OCI-LY1 (cell line): Measurements from ENCODE around the gene HIPK3.
"Not testable (repeated sequence)": the region's sequence is repeated elsewhere in the genome, so short reads cannot be mapped to it uniquely, and the experiment has no call there.

Experiments
- H2AFZ ChIP-seq: fragments of 200-600 bp; sonication (generic), shearing (Covaris generic); 2 replicates; pipeline ENCODE4 v1.6.0; 2014; ENCODE audit warnings: antibody characterized with exemption, mild to moderate bottlenecking, low read length
- H3F3A ChIP-seq: fragments of 200-600 bp; sonication (generic), shearing (Covaris generic); 2 replicates; pipeline ENCODE4 v1.6.0; 2014; ENCODE audit warnings: mild to moderate bottlenecking, antibody characterized with exemption, low read length, moderate library complexity; ENCODE audit not compliant: insufficient read depth
- H3K27ac ChIP-seq: fragments of 200-600 bp; sonication (generic); 2 replicates; pipeline ENCODE4 v1.5.1; 2014; ENCODE audit warnings: low read length, mixed run types, mild to moderate bottlenecking, low read depth; ENCODE audit not compliant: poor library complexity, severe bottlenecking
- H3K27me3 ChIP-seq: fragments of 200-600 bp; sonication (generic); 2 replicates; pipeline ENCODE4 v1.6.0; 2014; ENCODE audit warnings: antibody characterized with exemption, mild to moderate bottlenecking, low read length, moderate library complexity; ENCODE audit not compliant: insufficient read depth
- H3K36me3 ChIP-seq: fragments of 200-600 bp; sonication (generic); 2 replicates; pipeline ENCODE4 v1.6.1; 2014; ENCODE audit warnings: mild to moderate bottlenecking, antibody characterized with exemption, low read length, moderate library complexity, mixed read lengths; ENCODE audit not compliant: insufficient read depth
- H3K4me1 ChIP-seq: fragments of 200-600 bp; sonication (generic); 2 replicates; pipeline ENCODE4 v1.5.1; 2014; ENCODE audit warnings: mild to moderate bottlenecking, low read length, moderate library complexity; ENCODE audit not compliant: insufficient read depth, severe bottlenecking
- H3K4me2 ChIP-seq: fragments of 200-600 bp; sonication (generic), shearing (Covaris generic); 2 replicates; pipeline ENCODE4 v1.6.1; 2014; ENCODE audit warnings: low read length
- H3K4me3 ChIP-seq: fragments of 200-600 bp; sonication (generic); 2 replicates; pipeline ENCODE4 v1.5.1; 2014; ENCODE audit warnings: low read length, low read depth, mild to moderate bottlenecking, mixed read lengths; ENCODE audit not compliant: poor library complexity, severe bottlenecking
- H3K79me2 ChIP-seq: fragments of 200-600 bp; shearing (Covaris generic); 2 replicates; pipeline ENCODE4 v1.6.1; 2016; ENCODE audit warnings: mixed run types, low read length, mixed read lengths; ENCODE audit not compliant: insufficient read depth
- H3K9ac ChIP-seq: fragments of 200-600 bp; sonication (generic), shearing (Covaris generic); 2 replicates; pipeline ENCODE4 v1.6.1; 2014; ENCODE audit warnings: mild to moderate bottlenecking, low read length, mixed read lengths
- H3K9me2 ChIP-seq: fragments of 200-600 bp; sonication (generic), shearing (Covaris generic); 2 replicates; pipeline ENCODE4 v1.6.1; 2014; ENCODE audit warnings: low read depth, mild to moderate bottlenecking, low read length, mixed read lengths
- H3K9me3 ChIP-seq: fragments of 200-600 bp; shearing (Covaris generic); 2 replicates; pipeline ENCODE4 v1.6.1; 2014; ENCODE audit warnings: low read length, mixed read lengths
- H4K20me1 ChIP-seq: fragments of 200-600 bp; sonication (generic), shearing (Covaris generic); 2 replicates; pipeline ENCODE4 v1.6.0; 2016; ENCODE audit warnings: mild to moderate bottlenecking, low read length; ENCODE audit not compliant: insufficient read depth
- EZH2 ChIP-seq: fragments of 200-600 bp; sonication (generic), shearing (Covaris generic); IDR thresholded peaks from 2 replicates; pipeline ENCODE4 v1.8.0; 2017; ENCODE audit warnings: borderline replicate concordance, mixed run types, mild to moderate bottlenecking, antibody characterized with exemption, low read length, moderate library complexity, mixed read lengths
- TF ChIP-seq, protein P1 (sequence below): fragments of 200-600 bp; sonication (generic), shearing (Covaris generic); IDR thresholded peaks from 2 replicates; pipeline ENCODE4 v1.5.1; 2017; ENCODE audit warnings: mild to moderate bottlenecking, antibody characterized with exemption, low read length, moderate library complexity, mixed read lengths

Gene HIPK3

DNA sequence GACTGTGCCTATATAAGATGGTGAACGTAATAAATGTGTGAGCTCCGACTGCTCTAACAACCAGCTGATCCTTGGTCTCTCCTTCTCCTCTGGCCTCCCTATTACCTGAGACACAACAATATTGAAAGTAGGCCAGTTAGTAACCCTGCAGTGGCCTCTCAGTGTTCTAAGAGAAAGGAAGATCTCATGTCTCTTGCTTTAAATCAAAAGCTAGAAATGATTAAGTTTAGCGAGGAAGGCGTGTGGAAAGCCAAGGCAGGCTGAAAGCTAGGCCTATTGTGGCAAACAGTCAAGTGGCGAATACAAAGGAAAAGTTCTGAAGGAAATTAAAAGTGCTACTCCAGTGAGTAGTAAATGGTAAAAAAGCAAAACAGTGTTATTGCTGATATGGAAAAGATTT is 39.5 kb downstream of the HIPK3 start:
- H4K20me1 ChIP-seq, result no peaks in the 10 kb centered on the region

DNA sequence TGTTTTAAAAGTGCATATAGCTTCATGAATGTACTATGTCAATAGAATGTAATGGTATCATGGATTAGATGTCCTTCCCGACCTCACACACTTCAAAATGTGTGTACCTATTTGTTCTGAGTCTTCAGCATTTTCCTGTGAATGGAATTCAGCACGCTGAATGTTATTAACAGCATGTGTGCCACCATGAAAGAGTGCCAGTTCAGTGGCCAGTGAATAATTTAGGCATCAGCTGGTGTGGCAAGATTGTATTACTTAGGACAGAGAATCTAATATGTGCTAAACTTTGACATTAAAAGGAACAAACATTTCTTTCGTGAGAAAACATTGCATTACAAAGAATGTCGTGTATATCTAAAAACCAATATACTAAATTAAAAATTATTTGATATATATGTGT is 46.4 kb downstream of the HIPK3 start:
- no peak for TF ChIP-seq EZH2
- TF ChIP-seq, protein P1, sequence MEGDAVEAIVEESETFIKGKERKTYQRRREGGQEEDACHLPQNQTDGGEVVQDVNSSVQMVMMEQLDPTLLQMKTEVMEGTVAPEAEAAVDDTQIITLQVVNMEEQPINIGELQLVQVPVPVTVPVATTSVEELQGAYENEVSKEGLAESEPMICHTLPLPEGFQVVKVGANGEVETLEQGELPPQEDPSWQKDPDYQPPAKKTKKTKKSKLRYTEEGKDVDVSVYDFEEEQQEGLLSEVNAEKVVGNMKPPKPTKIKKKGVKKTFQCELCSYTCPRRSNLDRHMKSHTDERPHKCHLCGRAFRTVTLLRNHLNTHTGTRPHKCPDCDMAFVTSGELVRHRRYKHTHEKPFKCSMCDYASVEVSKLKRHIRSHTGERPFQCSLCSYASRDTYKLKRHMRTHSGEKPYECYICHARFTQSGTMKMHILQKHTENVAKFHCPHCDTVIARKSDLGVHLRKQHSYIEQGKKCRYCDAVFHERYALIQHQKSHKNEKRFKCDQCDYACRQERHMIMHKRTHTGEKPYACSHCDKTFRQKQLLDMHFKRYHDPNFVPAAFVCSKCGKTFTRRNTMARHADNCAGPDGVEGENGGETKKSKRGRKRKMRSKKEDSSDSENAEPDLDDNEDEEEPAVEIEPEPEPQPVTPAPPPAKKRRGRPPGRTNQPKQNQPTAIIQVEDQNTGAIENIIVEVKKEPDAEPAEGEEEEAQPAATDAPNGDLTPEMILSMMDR, result no peak
- no peak overlapping the region for H3K27ac ChIP-seq
- no peak overlapping the region for H3K4me2 ChIP-seq
- H3K4me3 ChIP-seq, result no peak overlapping the region
- no peaks in the 10 kb centered on the region for H3K4me1 ChIP-seq
- no peaks in the 10 kb centered on the region for H3K27me3 ChIP-seq
- H3K9ac ChIP-seq, result no peak overlapping the region
- H3F3A ChIP-seq, result no peaks in the 10 kb centered on the region
- peaks cover 16% of the 10 kb centered on the region for H3K79me2 ChIP-seq
- no peaks in the 10 kb centered on the region for H4K20me1 ChIP-seq
- no peak overlapping the region for H2AFZ ChIP-seq
- H3K36me3 ChIP-seq, result peaks cover 4% of the 10 kb centered on the region; the same call in 1 of the 2 replicates
- no peaks in the 10 kb centered on the region for H3K9me2 ChIP-seq
- H3K9me3 ChIP-seq, result no peaks in the 10 kb centered on the region

More for the DNA sequence above, 39.5 kb downstream of the HIPK3 start:
- no peak overlapping the region for H2AFZ ChIP-seq
- H3K4me2 ChIP-seq, result no peak overlapping the region
- H3K36me3 ChIP-seq, result peaks cover 4% of the 10 kb centered on the region; the same call in 1 of the 2 replicates
- no peaks in the 10 kb centered on the region; the same call in 1 of the 2 replicates for H3K9me3 ChIP-seq
- peaks cover 9% of the 10 kb centered on the region for H3K4me1 ChIP-seq
- H3F3A ChIP-seq, result no peaks in the 10 kb centered on the region
- no peak overlapping the region for H3K27ac ChIP-seq
- H3K9me2 ChIP-seq, result no peaks in the 10 kb centered on the region
- H3K4me3 ChIP-seq, result no peak overlapping the region
- TF ChIP-seq EZH2, result no peak
- TF ChIP-seq, protein P1, result no peak
- peaks cover 15% of the 10 kb centered on the region for H3K79me2 ChIP-seq
- H3K27me3 ChIP-seq, result no peaks in the 10 kb centered on the region
- no peak overlapping the region for H3K9ac ChIP-seq

DNA sequence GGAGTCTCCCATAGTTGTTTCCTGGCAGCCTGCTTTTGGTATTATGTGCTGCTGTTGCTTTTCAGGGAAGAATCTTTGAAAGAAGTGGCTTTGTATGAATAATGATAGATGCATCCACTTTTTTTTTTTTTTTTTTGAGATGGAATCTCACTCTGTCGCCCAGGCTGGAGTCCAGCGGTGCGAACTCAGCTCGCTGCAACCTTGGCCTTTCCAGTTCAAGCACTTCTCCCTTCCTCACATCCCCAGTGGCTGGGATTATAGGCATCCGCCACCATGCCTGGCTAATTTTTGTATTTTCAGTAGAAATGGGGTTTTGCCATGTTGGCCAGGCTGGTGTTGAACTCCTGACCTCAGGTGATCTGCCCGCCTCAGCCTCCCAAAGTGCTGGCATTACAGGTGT is 49.6 kb downstream of the HIPK3 start:
- H3K36me3 ChIP-seq, H3K9ac ChIP-seq, H3F3A ChIP-seq, H3K9me2 ChIP-seq, H2AFZ ChIP-seq, H3K27me3 ChIP-seq, H4K20me1 ChIP-seq, H3K9me3 ChIP-seq, H3K4me2 ChIP-seq, H3K4me1 ChIP-seq, H3K27ac ChIP-seq, H3K4me3 ChIP-seq: not testable (repeated sequence)
- H3K79me2 ChIP-seq, result peaks cover 17% of the 10 kb centered on the region

DNA sequence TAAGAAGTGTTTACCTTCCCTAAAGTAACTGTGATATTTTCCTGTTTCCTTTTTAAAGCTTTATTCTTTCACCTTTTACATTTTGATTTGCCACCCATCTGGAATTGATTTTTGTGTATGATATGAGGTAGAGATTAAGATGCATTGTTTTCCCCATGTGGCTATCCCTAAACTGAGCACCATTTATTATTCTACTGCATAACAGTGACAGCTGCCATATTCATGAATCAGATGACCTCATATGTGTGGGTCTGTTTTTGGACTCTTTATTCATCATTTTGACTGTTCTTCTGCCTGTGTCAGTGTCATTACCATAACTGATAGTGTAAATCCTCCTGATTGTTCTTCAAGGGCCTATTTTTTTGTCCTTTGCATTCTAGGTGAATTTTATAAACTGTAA is 50.8 kb downstream of the HIPK3 start:
- Histone ChIP-seq H3K4me1 (no peaks in the 10 kb centered on the region), H3K9me3 (no peaks in the 10 kb centered on the region), H2AFZ (no peak overlapping the region), H3K36me3 (peaks cover 4% of the 10 kb centered on the region; the same call in 1 of the 2 replicates), H3K27me3 (no peaks in the 10 kb centered on the region), H3K4me2 (no peak overlapping the region), H4K20me1 (no peaks in the 10 kb centered on the region), H3K4me3 (no peak overlapping the region), H3F3A (no peaks in the 10 kb centered on the region), H3K27ac (no peak overlapping the region), H3K9me2 (no peaks in the 10 kb centered on the region), H3K79me2 (peaks cover 17% of the 10 kb centered on the region), H3K9ac (no peak overlapping the region)
- no peak for TF ChIP-seq EZH2
- TF ChIP-seq, protein P1, result no peak
